Activated CD4-positive, CD25-positive, alpha-beta regulatory T cell treated with anti-CD3 and anti-CD28 coated beads, Interleukin-2, amount 50 U/mL, for 16 hours (primary cell): ENCODE results near the gene PNRC2.
A peak's percentile ranks its signal among the peaks of the same experiment; 100 is the strongest.
"Not testable (repeated sequence)": the region's sequence is repeated elsewhere in the genome, so short reads cannot be mapped to it uniquely, and the experiment has no call there.

Experiments used
- DNase-seq: peaks from one replicate; pipeline ENCODE4 v3.0.0-alpha.2; 2020; ENCODE audit warnings: low read depth, low spot score

Gene PNRC2

GRCh38 chr1:23953020-23953419, 6.6 kb upstream of the PNRC2 start:
- no peak for DNase-seq

- DNase-seq: no peak
These were observed 2.5 kb upstream of the PNRC2 start for GRCh38 chr1:23957096-23957495.

- DNase-seq: not testable (repeated sequence)
These were observed 1.4 kb upstream of the PNRC2 start for GRCh38 chr1:23958040-23958809.

GRCh38 chr1:23958810-23959460, 693 bp upstream of the PNRC2 start:
- DNase-seq: peak; percentile 84

GRCh38 chr1:23960291-23961020, 828 bp downstream of the PNRC2 start:
- no peak for DNase-seq

GRCh38 chr1:23963617-23964234, 4.1 kb downstream of the PNRC2 start:
- DNase-seq: no peak

- DNase-seq: no peak
These were observed 4.6 kb downstream of the PNRC2 start for GRCh38 chr1:23964235-23964668.

GRCh38 chr1:23964790-23965740, 5.4 kb downstream of the PNRC2 start:
- DNase-seq: no peak

- DNase-seq: no peak
These were observed 7.4 kb downstream of the PNRC2 start for GRCh38 chr1:23966973-23967493.

- DNase-seq: no peak
These were observed 8.2 kb downstream of the PNRC2 start for GRCh38 chr1:23967871-23968270.

- no peak for DNase-seq
These were observed 17.7 kb downstream of the PNRC2 start for GRCh38 chr1:23977187-23977853.

- no peak for DNase-seq
These were observed 18.2 kb downstream of the PNRC2 start for GRCh38 chr1:23977854-23978191.

- DNase-seq: no peak
These were observed 19.2 kb downstream of the PNRC2 start for GRCh38 chr1:23978805-23979204.

GRCh38 chr1:23979387-23979880, 19.8 kb downstream of the PNRC2 start:
- DNase-seq: no peak

- DNase-seq: peak; percentile 95
These were observed 20.5 kb downstream of the PNRC2 start, which contains the start of gene SRSF10 for GRCh38 chr1:23979881-23980727. TSS of gene SRSF10 (minus strand) at chr1:23980327. CDS start at chr1:23980255, 72 bp downstream.

GRCh38 chr1:23980728-23981070, 21.1 kb downstream of the PNRC2 start:
- DNase-seq: no peak

GRCh38 chr1:23984417-23985186, 25.0 kb downstream of the PNRC2 start:
- no peak for DNase-seq

- DNase-seq: not testable (repeated sequence)
These were observed 27.4 kb downstream of the PNRC2 start for GRCh38 chr1:23987038-23987437.
